ENCODE results near the gene NHSL2.
"Not testable (repeated sequence)": the region's sequence is repeated elsewhere in the genome, so short reads cannot be mapped to it uniquely, and the experiment has no call there.

DNA sequence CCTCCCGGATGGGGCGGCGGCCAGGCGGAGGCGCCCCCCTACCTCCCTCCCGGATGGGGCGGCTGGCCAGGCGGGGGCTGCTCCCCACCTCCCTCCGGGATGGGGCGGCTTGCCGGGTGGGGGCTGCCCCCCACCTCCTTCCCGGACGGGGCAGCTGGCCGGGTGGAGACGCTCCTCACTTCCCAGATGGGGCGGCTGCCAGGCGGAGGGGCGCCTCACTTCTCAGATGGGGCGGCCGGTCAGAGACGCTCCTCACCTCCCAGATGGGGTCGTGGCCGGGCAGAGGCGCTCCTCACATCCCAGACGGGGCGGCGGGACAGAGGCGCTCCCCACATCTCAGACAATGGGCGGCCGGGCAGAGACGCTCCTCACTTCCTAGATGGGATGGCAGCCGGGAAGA is 33.8 kb upstream of the NHSL2 start:
- TF ChIP-seq, protein P1, sequence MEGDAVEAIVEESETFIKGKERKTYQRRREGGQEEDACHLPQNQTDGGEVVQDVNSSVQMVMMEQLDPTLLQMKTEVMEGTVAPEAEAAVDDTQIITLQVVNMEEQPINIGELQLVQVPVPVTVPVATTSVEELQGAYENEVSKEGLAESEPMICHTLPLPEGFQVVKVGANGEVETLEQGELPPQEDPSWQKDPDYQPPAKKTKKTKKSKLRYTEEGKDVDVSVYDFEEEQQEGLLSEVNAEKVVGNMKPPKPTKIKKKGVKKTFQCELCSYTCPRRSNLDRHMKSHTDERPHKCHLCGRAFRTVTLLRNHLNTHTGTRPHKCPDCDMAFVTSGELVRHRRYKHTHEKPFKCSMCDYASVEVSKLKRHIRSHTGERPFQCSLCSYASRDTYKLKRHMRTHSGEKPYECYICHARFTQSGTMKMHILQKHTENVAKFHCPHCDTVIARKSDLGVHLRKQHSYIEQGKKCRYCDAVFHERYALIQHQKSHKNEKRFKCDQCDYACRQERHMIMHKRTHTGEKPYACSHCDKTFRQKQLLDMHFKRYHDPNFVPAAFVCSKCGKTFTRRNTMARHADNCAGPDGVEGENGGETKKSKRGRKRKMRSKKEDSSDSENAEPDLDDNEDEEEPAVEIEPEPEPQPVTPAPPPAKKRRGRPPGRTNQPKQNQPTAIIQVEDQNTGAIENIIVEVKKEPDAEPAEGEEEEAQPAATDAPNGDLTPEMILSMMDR (IDR thresholded peaks at IDR 0.05 in 4 of 5, conservative IDR thresholded peaks at IDR 0.05 in 1 of 5): not testable (repeated sequence)
- TF ChIP-seq POLR2A (IDR thresholded peaks at IDR 0.05): not testable (repeated sequence)
